Naive thymus-derived CD4-positive, alpha-beta T cell (primary cell): ENCODE results near the gene PLAAT1. TPM values are rescaled to one million over a fixed set of nuclear protein-coding genes. Genes with fewer than 3 reads are reported as not detected.

Source experiments
- ATAC-seq: fragments of 150-1000 bp; cut with Tn5 transposase; 2 replicates; pipeline ENCODE4 v1.10.0; 2021; ENCODE audit warnings: mild to moderate bottlenecking, moderate library complexity
- CTCF ChIA-PET: fragments of 350-600 bp; sonication (Branson Sonifier 250); formaldehyde crosslinking; loops from one replicate; lab custom pipeline; 2021; ENCODE audit warnings: antibody characterized with exemption; lab: Charles Lee
- POLR2A ChIA-PET: fragments of 350-600 bp; sonication (Branson Sonifier 250); formaldehyde crosslinking; loops from one replicate; lab custom pipeline; 2021; ENCODE audit warnings: antibody characterized with exemption, inconsistent platforms; lab: Charles Lee
- DNase-seq, 9 donors: peaks; one replicate each; pipeline versions ENCODE4 v3.0.0 to v3.0.0-alpha.2; 2020 to 2022; ENCODE audit warnings: mixed read lengths in 1 of 9
- H3K27ac ChIP-seq: one replicate; pipeline ENCODE4 v1.7.0; 2013; ENCODE audit warnings: mild to moderate bottlenecking, low read depth, low read length, moderate library complexity
- H3K27me3 ChIP-seq, 2 donors: one replicate each; pipeline ENCODE4 v1.7.0; 2013; ENCODE audit warnings: low read length in 2 of 2, mild to moderate bottlenecking in 2 of 2, moderate library complexity in 2 of 2; ENCODE audit not compliant: control insufficient read depth in 2 of 2, insufficient read depth in 2 of 2
- H3K36me3 ChIP-seq, 3 experiments: 1 replicate in 2 of 3; 2 replicates in 1 of 3; pipeline ENCODE4 v1.7.0; 2013; ENCODE audit warnings: low read length in 3 of 3, mild to moderate bottlenecking in 3 of 3, moderate library complexity in 1 of 3; ENCODE audit not compliant: insufficient read depth in 3 of 3, control insufficient read depth in 2 of 3
- H3K4me1 ChIP-seq, 2 donors: one replicate each; pipeline ENCODE4 v1.7.0; 2013; ENCODE audit warnings: low read length in 2 of 2, mild to moderate bottlenecking in 2 of 2, moderate library complexity in 1 of 2; ENCODE audit not compliant: control insufficient read depth in 2 of 2, insufficient read depth in 2 of 2
- H3K4me3 ChIP-seq: 2 replicates; pipeline ENCODE4 v1.7.0; 2013; ENCODE audit warnings: mild to moderate bottlenecking, low read length
- H3K9me3 ChIP-seq, 3 experiments: 1 replicate in 2 of 3; 2 replicates in 1 of 3; pipeline ENCODE4 v1.7.0; 2013; ENCODE audit warnings: low read length in 3 of 3; ENCODE audit not compliant: control insufficient read depth in 2 of 3
- H3K27ac Mint-ChIP-seq, 9 donors: one replicate each; pipeline ENCODE4 v1.8.0; 2020 to 2022; ENCODE audit warnings: mixed read lengths in 9 of 9, mild to moderate bottlenecking in 8 of 9, moderate library complexity in 5 of 9, inconsistent platforms in 2 of 9
- H3K27me3 Mint-ChIP-seq, 5 donors: one replicate each; pipeline ENCODE4 v1.8.0; 2021 to 2022; ENCODE audit warnings: mixed read lengths in 5 of 5, mild to moderate bottlenecking in 1 of 5
- H3K36me3 Mint-ChIP-seq, 5 donors: one replicate each; pipeline ENCODE4 v1.8.0; 2020 to 2022; ENCODE audit warnings: mixed read lengths in 5 of 5, mild to moderate bottlenecking in 3 of 5, inconsistent platforms in 1 of 5
- H3K4me1 Mint-ChIP-seq, 7 donors: one replicate each; pipeline ENCODE4 v1.8.0; 2020 to 2022; ENCODE audit warnings: mixed read lengths in 7 of 7, mild to moderate bottlenecking in 3 of 7, inconsistent platforms in 1 of 7
- H3K4me3 Mint-ChIP-seq, 10 donors: one replicate each; pipeline ENCODE4 v1.8.0; 2020 to 2022; ENCODE audit warnings: mild to moderate bottlenecking in 10 of 10, mixed read lengths in 10 of 10, moderate library complexity in 6 of 10, inconsistent platforms in 2 of 10
- H3K9me3 Mint-ChIP-seq, 11 donors: one replicate each; pipeline ENCODE4 v1.8.0; 2020 to 2022; ENCODE audit warnings: mixed read lengths in 11 of 11, mild to moderate bottlenecking in 4 of 11, inconsistent platforms in 1 of 11, moderate library complexity in 1 of 11
- intact Hi-C, 2 donors: fragments of 100-400 bp; cut with micrococcal nuclease; formaldehyde crosslinking; loops; one replicate each; pipeline ENCODE4 v1.15.1; 2023
- polyA plus RNA-seq, 2 donors: library from polyadenylated mRNA; unstranded; fragments of 300-500 nt; fragmentation: Illumina TruSeq; gene quantifications; one replicate each; pipeline ENCODE4 v1.2.3, GENCODE V29; 2021
- total RNA-seq, 6 experiments: library from RNA in 5 of 6; stranded (reverse) in 5 of 6; gene quantifications; 1 replicate in 5 of 6; 2 replicates in 1 of 6; pipeline ENCODE4 v1.2.3 and lab custom pipeline; 2021 to 2026

PLAAT1 gene
- total and polyA plus RNA-seq, 7 experiments from 2014 or later, result not detected

GRCh38 chr3:193310914-193311723, 70.1 kb downstream of the PLAAT1 start:
- ChIA-PET CTCF (no interaction called here), POLR2A (no interaction called here)
- Histone ChIP-seq H3K4me3 (no peak overlapping the region), H3K9me3 (no peaks in the 10 kb centered on the region), H3K4me1 (no peaks in the 10 kb centered on the region), H3K27ac (no peak overlapping the region), H3K27me3 (no peaks in the 10 kb centered on the region), H3K36me3 (no peaks in the 10 kb centered on the region)
- H3K4me1 Mint-ChIP-seq, result no peaks in the 10 kb centered on the region
- no peaks in the 10 kb centered on the region for H3K9me3 Mint-ChIP-seq
- peaks cover 0 to 11% (median 9%) of the 10 kb centered on the region in 5 donors for H3K27me3 Mint-ChIP-seq
- DNase-seq, result no peak
- no peak for ATAC-seq
- H3K36me3 Mint-ChIP-seq, result no peaks in the 10 kb centered on the region
- intact Hi-C loops, result no loop called here
- no peak overlapping the region for H3K27ac Mint-ChIP-seq
- H3K4me3 Mint-ChIP-seq, result no peak overlapping the region

GRCh38 chr3:193313061-193313958, 72.3 kb downstream of the PLAAT1 start:
- ChIA-PET POLR2A (no interaction called here), CTCF (no interaction called here)
- no peaks in the 10 kb centered on the region for H3K4me1 Mint-ChIP-seq
- H3K9me3 Mint-ChIP-seq, result no peaks in the 10 kb centered on the region
- Histone ChIP-seq H3K4me3 (no peak overlapping the region), H3K36me3 (no peaks in the 10 kb centered on the region), H3K4me1 (no peaks in the 10 kb centered on the region), H3K27ac (no peak overlapping the region), H3K27me3 (no peaks in the 10 kb centered on the region), H3K9me3 (no peaks in the 10 kb centered on the region)
- intact Hi-C loops, result no loop called here
- H3K27ac Mint-ChIP-seq, result no peak overlapping the region
- no peak for DNase-seq
- no peaks in the 10 kb centered on the region for H3K36me3 Mint-ChIP-seq
- peaks cover 0 to 15% (median 8%) of the 10 kb centered on the region in 5 donors for H3K27me3 Mint-ChIP-seq
- no peak overlapping the region for H3K4me3 Mint-ChIP-seq
- ATAC-seq, result no peak

GRCh38 chr3:193314161-193314560, 73.1 kb downstream of the PLAAT1 start:
- Histone ChIP-seq H3K27me3 (no peaks in the 10 kb centered on the region), H3K4me1 (no peaks in the 10 kb centered on the region), H3K4me3 (no peak overlapping the region), H3K9me3 (no peaks in the 10 kb centered on the region), H3K27ac (no peak overlapping the region), H3K36me3 (no peaks in the 10 kb centered on the region)
- Mint-ChIP-seq H3K9me3 (no peaks in the 10 kb centered on the region), H3K36me3 (no peaks in the 10 kb centered on the region), H3K4me3 (no peak overlapping the region), H3K27ac (no peak overlapping the region), H3K4me1 (no peaks in the 10 kb centered on the region), H3K27me3 (peaks cover 0 to 15% (median 4%) of the 10 kb centered on the region in 5 donors)
- ATAC-seq (no peak), DNase-seq (no peak)
- intact Hi-C loops, result no loop called here
- POLR2A ChIA-PET, result no interaction called here
- CTCF ChIA-PET, result no interaction called here

- intact Hi-C loops, result no loop called here
- no peak for ATAC-seq
Measured at GRCh38 chr3:193317682-193318300, 76.8 kb downstream of the PLAAT1 start.

More at GRCh38 chr3:193317682-193318300, 76.8 kb downstream of the PLAAT1 start:
- CTCF ChIA-PET, result no interaction called here
- Histone ChIP-seq H3K9me3 (no peaks in the 10 kb centered on the region), H3K4me1 (no peaks in the 10 kb centered on the region), H3K27me3 (no peaks in the 10 kb centered on the region), H3K36me3 (no peaks in the 10 kb centered on the region), H3K4me3 (no peak overlapping the region), H3K27ac (no peak overlapping the region)
- H3K4me1 Mint-ChIP-seq, result no peaks in the 10 kb centered on the region
- H3K27ac Mint-ChIP-seq, result no peak overlapping the region
- peaks cover 0 to 14% (median 0%) of the 10 kb centered on the region in 5 donors for H3K27me3 Mint-ChIP-seq
- POLR2A ChIA-PET, result no interaction called here
- H3K4me3 Mint-ChIP-seq, result no peak overlapping the region
- no peak for DNase-seq
- H3K36me3 Mint-ChIP-seq, result no peaks in the 10 kb centered on the region
- H3K9me3 Mint-ChIP-seq, result peaks cover 0 to 2% (median 0%) of the 10 kb centered on the region in 11 donors

Other genes starting within 250 kb of the PLAAT1 start
- gene ATP13A5, start 137.5 kb downstream of the PLAAT1 start, total RNA-seq, result not detected
- gene ATP13A5, start 137.5 kb downstream of the PLAAT1 start, polyA plus RNA-seq, result not detected